IPS DF 6.9 (cell line): ENCODE results near the gene CMIP.
A peak's percentile ranks its signal among the peaks of the same experiment; 100 is the strongest.

ENCODE experiments used
- DNase-seq: peaks from one replicate; pipeline ENCODE4 v3.0.0-alpha.2; 2013; ENCODE audit warnings: low read depth, low spot score
- H3K27ac ChIP-seq: one replicate; pipeline ENCODE4 v1.5.1; 2013; ENCODE audit warnings: low read length, control low read depth
- H3K27me3 ChIP-seq: 2 replicates; pipeline ENCODE4 v1.6.1; 2013; ENCODE audit warnings: mild to moderate bottlenecking, low read length; ENCODE audit not compliant: control insufficient read depth, insufficient read depth
- H3K36me3 ChIP-seq: 2 replicates; pipeline ENCODE4 v1.6.1; 2013; ENCODE audit warnings: low read length; ENCODE audit not compliant: control insufficient read depth, insufficient read depth
- H3K4me1 ChIP-seq: 2 replicates; pipeline ENCODE4 v1.6.1; 2013; ENCODE audit warnings: low read length; ENCODE audit not compliant: control insufficient read depth, insufficient read depth
- H3K4me3 ChIP-seq: 2 replicates; pipeline ENCODE4 v1.5.1; 2013; ENCODE audit warnings: mild to moderate bottlenecking, low read length
- H3K9me3 ChIP-seq: 2 replicates; pipeline ENCODE4 v1.6.1; 2013; ENCODE audit warnings: low read length, inconsistent platforms; ENCODE audit not compliant: control insufficient read depth, insufficient read depth
- WGBS: extraction: QIAGEN DNeasy Blood & Tissue Kit; methylation state at CpG from one replicate; pipeline ENCODE4 v1.1.7; 2013; ENCODE audit warnings: mixed read lengths, missing lambda C conversion rate; ENCODE audit not compliant: insufficient read length, insufficient coverage; 5-methylcytosine and 5-hydroxymethylcytosine counted together

CMIP gene

GRCh38 chr16:81437865-81438264, 6.7 kb upstream of the CMIP start:
- WGBS: no CpG with 5 or more reads among the region's 10 CpGs
- H3K27me3 ChIP-seq: no peaks in the 10 kb centered on the region
- H3K4me3 ChIP-seq: no peak overlapping the region
- peaks cover 2% of the 10 kb centered on the region; the same call in 1 of the 2 replicates for H3K4me1 ChIP-seq
- no peaks in the 10 kb centered on the region for H3K9me3 ChIP-seq
- no peaks in the 10 kb centered on the region for H3K36me3 ChIP-seq
- no peak for DNase-seq
- no peak overlapping the region for H3K27ac ChIP-seq

- H3K4me1 ChIP-seq: no peaks in the 10 kb centered on the region; the same call in 1 of the 2 replicates
- no CpG with 5 or more reads among the region's 21 CpGs for WGBS
- H3K27me3 ChIP-seq: no peaks in the 10 kb centered on the region
- DNase-seq: no peak
- no peak overlapping the region for H3K27ac ChIP-seq
- H3K4me3 ChIP-seq: no peak overlapping the region
- no peaks in the 10 kb centered on the region for H3K9me3 ChIP-seq
- no peaks in the 10 kb centered on the region for H3K36me3 ChIP-seq
These were observed 3.5 kb upstream of the CMIP start for GRCh38 chr16:81440888-81441761.

- H3K27ac ChIP-seq: no peak overlapping the region
- H3K9me3 ChIP-seq: no peaks in the 10 kb centered on the region
- H3K27me3 ChIP-seq: no peaks in the 10 kb centered on the region
- no peaks in the 10 kb centered on the region for H3K36me3 ChIP-seq
- no peak for DNase-seq
- no CpG with 5 or more reads among the region's 7 CpGs for WGBS
- no peak overlapping the region for H3K4me3 ChIP-seq
- H3K4me1 ChIP-seq: peaks cover under 1% of the 10 kb centered on the region; the same call in 1 of the 2 replicates
These were observed 2.2 kb upstream of the CMIP start for GRCh38 chr16:81442220-81442915.

GRCh38 chr16:81442916-81443687, 1.5 kb upstream of the CMIP start:
- Histone ChIP-seq H3K27me3 (no peaks in the 10 kb centered on the region), H3K9me3 (no peaks in the 10 kb centered on the region), H3K4me3 (no peak overlapping the region), H3K4me1 (peaks cover 4% of the 10 kb centered on the region; the same call in 1 of the 2 replicates), H3K27ac (no peak overlapping the region), H3K36me3 (no peaks in the 10 kb centered on the region)
- WGBS: no CpG with 5 or more reads among the region's 8 CpGs
- no peak for DNase-seq

GRCh38 chr16:81443688-81444447, 740 bp upstream of the CMIP start:
- DNase-seq: no peak
- no peaks in the 10 kb centered on the region for H3K27me3 ChIP-seq
- no peaks in the 10 kb centered on the region for H3K9me3 ChIP-seq
- peaks cover 4% of the 10 kb centered on the region; the same call in 1 of the 2 replicates for H3K4me1 ChIP-seq
- no peak overlapping the region for H3K27ac ChIP-seq
- no CpG with 5 or more reads among the region's 36 CpGs for WGBS
- H3K4me3 ChIP-seq: peak overlapping the region; percentile 75; the same call in 1 of the 2 replicates
- no peaks in the 10 kb centered on the region for H3K36me3 ChIP-seq

- Histone ChIP-seq H3K4me3 (peak overlapping the region; percentile 75), H3K9me3 (no peaks in the 10 kb centered on the region), H3K27me3 (no peaks in the 10 kb centered on the region), H3K4me1 (peaks cover 4% of the 10 kb centered on the region; the same call in 1 of the 2 replicates), H3K36me3 (no peaks in the 10 kb centered on the region), H3K27ac (no peak overlapping the region)
- no peak for DNase-seq
- WGBS: no CpG with 5 or more reads among the region's 62 CpGs
These were observed 744 bp downstream of the CMIP start for GRCh38 chr16:81445143-81445961.

- no peak overlapping the region for H3K27ac ChIP-seq
- H3K36me3 ChIP-seq: no peaks in the 10 kb centered on the region
- WGBS: no CpG with 5 or more reads among the region's 23 CpGs
- H3K4me1 ChIP-seq: peaks cover 4% of the 10 kb centered on the region; the same call in 1 of the 2 replicates
- H3K4me3 ChIP-seq: peak overlapping the region; percentile 75; the same call in 1 of the 2 replicates
- H3K27me3 ChIP-seq: no peaks in the 10 kb centered on the region
- H3K9me3 ChIP-seq: no peaks in the 10 kb centered on the region
- no peak for DNase-seq
These were observed 1.6 kb downstream of the CMIP start for GRCh38 chr16:81445966-81446906.

- WGBS: no CpG with 5 or more reads among the region's 14 CpGs
- no peak for DNase-seq
- Histone ChIP-seq H3K4me1 (peaks cover 5% of the 10 kb centered on the region), H3K27me3 (no peaks in the 10 kb centered on the region), H3K27ac (no peak overlapping the region), H3K36me3 (no peaks in the 10 kb centered on the region), H3K9me3 (no peaks in the 10 kb centered on the region), H3K4me3 (peak overlapping the region; percentile 0; the same call in 1 of the 2 replicates)
These were observed 2.3 kb downstream of the CMIP start for GRCh38 chr16:81446907-81447268.
